SK-N-SH (cell line): ENCODE data around the gene ADAMTS17. TPM values are rescaled to one million over a fixed set of nuclear protein-coding genes. Genes with fewer than 3 reads are reported as not detected.

Experiments
- CTCF ChIA-PET: fragments of 300-600, 350-600 bp; formaldehyde crosslinking; extraction: SDS; loops from one replicate; lab custom pipeline; 2021; lab: Yijun Ruan, JAX
- POLR2A ChIA-PET: fragments of 350-600 bp; sonication (Branson Sonifier 250); formaldehyde crosslinking; extraction: SDS; loops from one replicate; lab custom pipeline; 2020; ENCODE audit warnings: antibody characterized with exemption, inconsistent platforms; lab: Yijun Ruan, JAX
- DNase-seq: peaks from one replicate; pipeline ENCODE4 v3.0.0; 2012
- H2AFZ ChIP-seq: fragments of 200-600 bp; sonication (generic); 2 replicates; pipeline ENCODE4 v1.8.1; 2016; ENCODE audit warnings: antibody characterized with exemption, mild to moderate bottlenecking, low read depth
- H3F3A ChIP-seq: fragments of 200-600 bp; sonication (generic); replicated peaks from 2 replicates; pipeline ENCODE3; 2016; ENCODE audit warnings: antibody characterized with exemption, mild to moderate bottlenecking; ENCODE audit not compliant: insufficient read depth
- H3K27ac ChIP-seq, 2 experiments: fragments of 200-500 bp in 1 of 2; fragments of 200-600 bp in 1 of 2; sonication (Bioruptor generic) in 1 of 2; sonication (generic), shearing (Covaris generic) in 1 of 2; 2 replicates each; pipeline versions ENCODE4 v1.5.1 to v1.6.1; 2014 to 2016; ENCODE audit warnings: low read depth in 2 of 2, inconsistent platforms in 1 of 2, low read length in 1 of 2, mild to moderate bottlenecking in 1 of 2, mixed read lengths in 1 of 2
- H3K27me3 ChIP-seq: fragments of 200-600 bp; sonication (generic), shearing (Covaris generic); 2 replicates; pipeline ENCODE4 v1.6.1; 2016; ENCODE audit warnings: mixed run types; ENCODE audit not compliant: insufficient read depth
- H3K36me3 ChIP-seq, 2 experiments: fragments of 200-500 bp in 1 of 2; fragments of 200-600 bp in 1 of 2; sonication (Bioruptor generic) in 1 of 2; sonication (generic) in 1 of 2; replicated peaks in 1 of 2; 2 replicates each; pipeline versions ENCODE3 to v1.5.1; 2014 to 2016; ENCODE audit warnings: low read length in 1 of 2, mild to moderate bottlenecking in 1 of 2; ENCODE audit not compliant: insufficient read depth in 2 of 2, control insufficient read depth in 1 of 2
- H3K4me1 ChIP-seq, 2 experiments: fragments of 200-500 bp in 1 of 2; fragments of 200-600 bp in 1 of 2; sonication (Bioruptor generic) in 1 of 2; sonication (generic), shearing (Covaris generic) in 1 of 2; 2 replicates each; pipeline versions ENCODE4 v1.5.1 to v1.6.1; 2014 to 2016; ENCODE audit warnings: low read depth in 1 of 2, low read length in 1 of 2, mixed run types in 1 of 2; ENCODE audit not compliant: insufficient read depth in 2 of 2, control insufficient read depth in 1 of 2
- H3K4me2 ChIP-seq: fragments of 200-600 bp; sonication (generic), shearing (Covaris generic); 2 replicates; pipeline ENCODE4 v1.6.1; 2017; ENCODE audit warnings: mixed run types
- H3K4me3 ChIP-seq, 2 experiments: fragments of 200-500 bp in 1 of 2; fragments of 200-600 bp in 1 of 2; sonication (Bioruptor generic) in 1 of 2; sonication (generic), shearing (Covaris generic) in 1 of 2; 2 replicates each; pipeline versions ENCODE4 v1.5.1 to v1.8.1; 2014 to 2016; ENCODE audit warnings: low read depth in 2 of 2, inconsistent platforms in 1 of 2, low read length in 1 of 2, mild to moderate bottlenecking in 1 of 2, mixed read lengths in 1 of 2, moderate library complexity in 1 of 2
- H3K79me2 ChIP-seq: fragments of 200-600 bp; sonication (generic); 2 replicates; pipeline ENCODE4 v1.8.1; 2017; ENCODE audit warnings: mild to moderate bottlenecking; ENCODE audit not compliant: insufficient read depth
- H3K9ac ChIP-seq: fragments of 200-600 bp; sonication (generic); 2 replicates; pipeline ENCODE4 v1.6.1; 2017; ENCODE audit warnings: mixed run types
- H3K9me2 ChIP-seq: fragments of 200-600 bp; sonication (generic); 2 replicates; pipeline ENCODE4 v1.6.1; 2017; ENCODE audit warnings: mixed run types
- H3K9me3 ChIP-seq: fragments of 200-600 bp; sonication (generic); 2 replicates; pipeline ENCODE4 v1.6.1; 2017; ENCODE audit warnings: mixed run types, mild to moderate bottlenecking, moderate library complexity
- H4K20me1 ChIP-seq: fragments of 200-600 bp; sonication (generic); 2 replicates; pipeline ENCODE4 v1.6.1; 2017; ENCODE audit warnings: mild to moderate bottlenecking, mixed run types; ENCODE audit not compliant: insufficient read depth
- CHD2 ChIP-seq: fragments of 150-350 bp; IDR thresholded peaks from 2 replicates; pipeline ENCODE4 v1.6.1; 2018; ENCODE audit warnings: low read length; ENCODE audit not compliant: partially characterized antibody
- ELF1 ChIP-seq: IDR thresholded peaks from 2 replicates; pipeline ENCODE4 v1.4.0; 2012
- EP300 ChIP-seq, 2 experiments: IDR thresholded peaks; 2 replicates each; pipeline versions ENCODE4 v1.4.0 to v1.6.1; 2012; ENCODE audit warnings: borderline replicate concordance in 1 of 2, low read depth in 1 of 2, low read length in 1 of 2
- FOXM1 ChIP-seq: IDR thresholded peaks from 2 replicates; pipeline ENCODE4 v1.4.0; 2012; ENCODE audit warnings: low read depth, mild to moderate bottlenecking
- GATA2 ChIP-seq: sonication (generic); formaldehyde crosslinking; IDR thresholded peaks from 2 replicates; pipeline ENCODE4 v1.5.0; 2020; ENCODE audit warnings: mild to moderate bottlenecking, missing genetic modification reagents
- MEF2A ChIP-seq: IDR thresholded peaks from 2 replicates; pipeline ENCODE4 v1.4.0; 2012; ENCODE audit warnings: low read depth, borderline replicate concordance
- NRF1 ChIP-seq: IDR thresholded peaks from 2 replicates; pipeline ENCODE4 v1.6.1; 2012; ENCODE audit warnings: low read depth, mild to moderate bottlenecking, low read length
- RAD21 ChIP-seq: IDR thresholded peaks from 2 replicates; pipeline ENCODE4 v1.6.1; 2012; ENCODE audit warnings: mild to moderate bottlenecking, low read length
- RCOR1 ChIP-seq: fragments of 150-350 bp; IDR thresholded peaks from 2 replicates; pipeline ENCODE4 v1.6.1; 2017; ENCODE audit warnings: antibody characterized with exemption, low read length
- RFX5 ChIP-seq: IDR thresholded peaks from 2 replicates; pipeline ENCODE4 v1.6.1; 2012; ENCODE audit warnings: mild to moderate bottlenecking, improper control_type of control experiment, low read length
- RXRA ChIP-seq: IDR thresholded peaks from 2 replicates; pipeline ENCODE4 v1.4.0; 2012; ENCODE audit warnings: low read depth, mild to moderate bottlenecking, borderline replicate concordance
- TAF1 ChIP-seq: IDR thresholded peaks from 2 replicates; pipeline ENCODE4 v1.6.1; 2012; ENCODE audit warnings: low read depth, mild to moderate bottlenecking, low read length, moderate library complexity, borderline replicate concordance
- YY1 ChIP-seq: IDR thresholded peaks from 2 replicates; pipeline ENCODE4 v1.4.0; 2012; ENCODE audit warnings: low read depth, mild to moderate bottlenecking
- WGBS: methylation state at CpG from one replicate; pipeline ENCODE4 v1.1.6; 2017; ENCODE audit warnings: low lambda C conversion rate; 5-methylcytosine and 5-hydroxymethylcytosine counted together
- polyA plus RNA-seq, 3 experiments: library from polyadenylated mRNA; depleted of rRNA; stranded (reverse); fragments of >200 nt; gene quantifications; 2 replicates each; pipeline ENCODE4 v1.2.3, GENCODE V29; 2012
- TF ChIP-seq, protein P1 (sequence below): fragments of 150-350 bp; IDR thresholded peaks from 2 replicates; pipeline ENCODE4 v1.6.1; 2016; ENCODE audit warnings: mild to moderate bottlenecking, low read depth, low read length
- TF ChIP-seq, protein P2 (sequence below): fragments of 200-600 bp; sonication (generic); IDR thresholded peaks from 2 replicates; pipeline ENCODE4 v1.6.1; 2017; ENCODE audit warnings: antibody characterized with exemption, mild to moderate bottlenecking, moderate library complexity

Gene ADAMTS17
- polyA plus RNA-seq, 1 of the 3 experiments (the other 2 are of a cell fraction) = not detected

DNA sequence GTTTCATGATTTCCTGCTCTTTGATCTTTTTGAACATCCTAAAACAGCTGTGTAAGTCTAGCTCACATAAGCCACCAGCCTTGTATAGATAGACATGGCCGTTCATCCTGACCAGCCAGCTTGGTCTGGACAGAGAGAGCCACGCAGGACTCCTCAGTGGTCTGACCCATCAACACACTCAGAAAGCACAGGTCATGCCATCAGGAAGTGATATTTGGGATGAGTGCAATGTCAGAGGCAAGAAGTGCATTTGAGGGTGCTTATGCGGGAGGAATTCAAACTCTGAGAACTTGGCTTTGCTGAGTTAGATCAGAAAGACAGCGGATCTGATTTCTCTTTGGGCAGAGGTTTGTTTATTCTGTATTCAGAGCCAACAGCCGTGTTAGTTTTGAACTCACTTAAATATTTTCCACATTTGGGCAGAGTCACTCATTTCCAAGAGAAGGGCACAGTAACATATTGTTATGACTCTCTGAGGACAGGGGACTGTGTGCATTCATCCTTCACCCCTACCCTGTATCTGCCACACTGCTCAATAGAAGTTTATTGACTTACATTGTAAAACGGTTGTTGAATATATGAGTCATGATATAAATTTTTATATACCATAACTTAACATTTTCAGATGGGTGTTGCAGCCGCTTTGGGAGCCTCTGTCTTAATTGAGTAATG, 383.2 kb downstream of the ADAMTS17 start:
- TF ChIP-seq MEF2A = no peak
- TF ChIP-seq FOXM1 = no peak
- Histone ChIP-seq H3K27me3 (no peaks in the 10 kb centered on the region), H3K9me3 (no peaks in the 10 kb centered on the region), H3K4me2 (no peak overlapping the region), H3K9me2 (no peaks in the 10 kb centered on the region), H3K4me3 (no peak overlapping the region), H3F3A (no peaks in the 10 kb centered on the region), H3K9ac (no peak overlapping the region), H2AFZ (no peak overlapping the region), H3K4me1 (peaks cover 0 to 3% of the 10 kb centered on the region in 2 experiments; a peak in 1 of 4 replicates), H3K36me3 (no peaks in the 10 kb centered on the region), H4K20me1 (no peaks in the 10 kb centered on the region), H3K27ac (no peak overlapping the region), H3K79me2 (no peaks in the 10 kb centered on the region)
- ChIA-PET CTCF (no interaction called here), POLR2A (no interaction called here)
- 18% methylated on average over 7 of the region's 7 CpGs for WGBS
- no peak for DNase-seq

DNA sequence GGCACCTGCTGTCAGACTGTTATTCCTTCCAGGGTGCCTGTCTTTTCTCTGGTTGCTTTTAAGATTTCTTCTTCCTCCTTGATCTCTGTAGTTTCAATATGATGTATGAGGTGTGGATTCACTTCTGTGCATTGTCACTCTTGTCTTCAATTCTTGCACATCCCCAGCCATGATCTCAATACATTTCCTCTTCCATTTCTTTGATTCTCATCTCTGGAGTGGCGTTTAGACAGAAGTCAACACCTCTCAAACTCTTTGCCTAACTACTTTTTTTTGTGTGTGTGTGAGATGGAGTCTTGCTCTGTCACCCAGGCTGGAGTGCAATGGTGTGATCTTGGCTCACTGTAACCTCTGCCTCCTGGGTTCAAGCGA, 384.1 kb downstream of the ADAMTS17 start:
- Histone ChIP-seq H3K9ac (no peak overlapping the region), H3K9me3 (no peaks in the 10 kb centered on the region), H3K4me2 (no peak overlapping the region), H3K36me3 (no peaks in the 10 kb centered on the region), H3K9me2 (no peaks in the 10 kb centered on the region), H4K20me1 (no peaks in the 10 kb centered on the region), H3F3A (no peaks in the 10 kb centered on the region), H3K79me2 (no peaks in the 10 kb centered on the region), H2AFZ (no peak overlapping the region), H3K27ac (no peak overlapping the region), H3K4me1 (peaks cover 0 to 3% of the 10 kb centered on the region in 2 experiments; a peak in 1 of 4 replicates), H3K27me3 (no peaks in the 10 kb centered on the region), H3K4me3 (no peak overlapping the region)
- no peak for DNase-seq
- TF ChIP-seq YY1 (no peak), TAF1 (no peak), GATA2 (CRISPR knock-in tag) (no peak)
- WGBS = 17% methylated on average over 2 of the region's 2 CpGs
- ChIA-PET CTCF (no interaction called here), POLR2A (no interaction called here)

DNA sequence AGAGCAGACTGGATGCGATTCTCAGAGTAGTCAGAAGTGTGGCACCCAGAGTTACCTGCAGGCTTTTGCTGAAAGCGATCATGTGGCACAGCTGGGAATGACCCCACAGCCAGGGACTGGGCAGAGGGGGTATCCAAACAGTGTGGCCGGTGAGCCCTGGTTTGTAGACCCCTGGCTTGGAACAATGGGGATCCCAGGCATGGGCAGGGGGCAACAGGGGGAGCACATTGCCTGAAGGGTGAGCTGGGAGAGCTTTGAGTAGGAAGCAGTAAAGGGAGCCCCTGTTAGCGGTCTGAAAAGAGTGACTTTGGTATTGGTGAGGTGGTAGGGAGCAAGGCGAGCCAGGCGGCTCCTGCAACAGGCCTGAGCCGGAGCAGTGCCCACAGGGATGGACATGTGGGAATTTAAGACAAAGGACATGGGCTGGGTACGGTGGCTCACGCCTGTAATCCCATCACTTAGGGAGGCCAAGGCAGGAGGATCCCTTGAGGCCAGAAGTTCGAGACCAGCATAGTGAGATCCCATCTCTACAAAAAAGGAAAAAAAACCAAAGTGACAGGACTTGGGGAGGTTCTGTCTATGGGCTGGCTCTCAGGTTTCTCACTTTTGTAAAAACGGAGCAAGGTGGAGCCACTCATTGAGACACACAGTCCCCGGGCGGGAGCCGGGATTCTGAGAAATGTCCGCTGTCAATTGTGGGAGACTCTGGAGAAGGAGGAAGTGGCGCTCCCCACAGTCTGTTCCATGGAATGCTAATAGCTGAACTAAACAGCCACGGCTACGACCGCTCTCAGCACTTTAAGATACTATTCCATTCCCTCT, 384.7 kb downstream of the ADAMTS17 start:
- CTCF ChIA-PET = interaction anchor here (1.2 kb wide), 1 partner anchor 384 kb away, joined by 3 read pairs; no protein-coding TSS in a partner anchor
- Histone ChIP-seq H3K9me2 (no peaks in the 10 kb centered on the region), H2AFZ (no peak overlapping the region), H3K4me3 (no peak overlapping the region), H3K79me2 (no peaks in the 10 kb centered on the region), H3K9me3 (no peaks in the 10 kb centered on the region), H3F3A (no peaks in the 10 kb centered on the region), H4K20me1 (no peaks in the 10 kb centered on the region), H3K27me3 (no peaks in the 10 kb centered on the region), H3K4me1 (peaks cover 0 to 3% of the 10 kb centered on the region in 2 experiments; a peak in 1 of 4 replicates), H3K27ac (no peak overlapping the region), H3K36me3 (no peaks in the 10 kb centered on the region)
- 48% methylated on average over 19 of the region's 19 CpGs for WGBS
- TF ChIP-seq RXRA (no peak), RFX5 (no peak), GATA2 (CRISPR knock-in tag) (no peak), CHD2 (no peak), RAD21 (no peak), ELF1 (no peak), NRF1 (no peak), EP300 (IDR thresholded peaks at IDR 0.05; ENCODE audit: borderline replicate concordance in 1 of 2, low read depth in 1 of 2, low read length in 1 of 2) (no peak), RCOR1 (no peak), MEF2A (no peak)
- TF ChIP-seq, protein P1, sequence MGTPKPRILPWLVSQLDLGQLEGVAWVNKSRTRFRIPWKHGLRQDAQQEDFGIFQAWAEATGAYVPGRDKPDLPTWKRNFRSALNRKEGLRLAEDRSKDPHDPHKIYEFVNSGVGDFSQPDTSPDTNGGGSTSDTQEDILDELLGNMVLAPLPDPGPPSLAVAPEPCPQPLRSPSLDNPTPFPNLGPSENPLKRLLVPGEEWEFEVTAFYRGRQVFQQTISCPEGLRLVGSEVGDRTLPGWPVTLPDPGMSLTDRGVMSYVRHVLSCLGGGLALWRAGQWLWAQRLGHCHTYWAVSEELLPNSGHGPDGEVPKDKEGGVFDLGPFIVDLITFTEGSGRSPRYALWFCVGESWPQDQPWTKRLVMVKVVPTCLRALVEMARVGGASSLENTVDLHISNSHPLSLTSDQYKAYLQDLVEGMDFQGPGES = no peak
- TF ChIP-seq, protein P2, sequence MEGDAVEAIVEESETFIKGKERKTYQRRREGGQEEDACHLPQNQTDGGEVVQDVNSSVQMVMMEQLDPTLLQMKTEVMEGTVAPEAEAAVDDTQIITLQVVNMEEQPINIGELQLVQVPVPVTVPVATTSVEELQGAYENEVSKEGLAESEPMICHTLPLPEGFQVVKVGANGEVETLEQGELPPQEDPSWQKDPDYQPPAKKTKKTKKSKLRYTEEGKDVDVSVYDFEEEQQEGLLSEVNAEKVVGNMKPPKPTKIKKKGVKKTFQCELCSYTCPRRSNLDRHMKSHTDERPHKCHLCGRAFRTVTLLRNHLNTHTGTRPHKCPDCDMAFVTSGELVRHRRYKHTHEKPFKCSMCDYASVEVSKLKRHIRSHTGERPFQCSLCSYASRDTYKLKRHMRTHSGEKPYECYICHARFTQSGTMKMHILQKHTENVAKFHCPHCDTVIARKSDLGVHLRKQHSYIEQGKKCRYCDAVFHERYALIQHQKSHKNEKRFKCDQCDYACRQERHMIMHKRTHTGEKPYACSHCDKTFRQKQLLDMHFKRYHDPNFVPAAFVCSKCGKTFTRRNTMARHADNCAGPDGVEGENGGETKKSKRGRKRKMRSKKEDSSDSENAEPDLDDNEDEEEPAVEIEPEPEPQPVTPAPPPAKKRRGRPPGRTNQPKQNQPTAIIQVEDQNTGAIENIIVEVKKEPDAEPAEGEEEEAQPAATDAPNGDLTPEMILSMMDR = no peak
- TF ChIP-seq, all 33 proteins: peak for 0
- DNase-seq = no peak
- Histone ChIP-seq H3K9ac (no peak overlapping the region), H3K4me2 (no peak overlapping the region)
- POLR2A ChIA-PET = no interaction called here
